CD4-positive, alpha-beta T cell treated with Interleukin-15 for 1 hour (primary cell): ENCODE measurements around the gene PUS1.

Experiments used
- DNase-seq: peaks from one replicate; pipeline ENCODE4 v3.0.0-alpha.2; 2020

The PUS1 gene

DNA sequence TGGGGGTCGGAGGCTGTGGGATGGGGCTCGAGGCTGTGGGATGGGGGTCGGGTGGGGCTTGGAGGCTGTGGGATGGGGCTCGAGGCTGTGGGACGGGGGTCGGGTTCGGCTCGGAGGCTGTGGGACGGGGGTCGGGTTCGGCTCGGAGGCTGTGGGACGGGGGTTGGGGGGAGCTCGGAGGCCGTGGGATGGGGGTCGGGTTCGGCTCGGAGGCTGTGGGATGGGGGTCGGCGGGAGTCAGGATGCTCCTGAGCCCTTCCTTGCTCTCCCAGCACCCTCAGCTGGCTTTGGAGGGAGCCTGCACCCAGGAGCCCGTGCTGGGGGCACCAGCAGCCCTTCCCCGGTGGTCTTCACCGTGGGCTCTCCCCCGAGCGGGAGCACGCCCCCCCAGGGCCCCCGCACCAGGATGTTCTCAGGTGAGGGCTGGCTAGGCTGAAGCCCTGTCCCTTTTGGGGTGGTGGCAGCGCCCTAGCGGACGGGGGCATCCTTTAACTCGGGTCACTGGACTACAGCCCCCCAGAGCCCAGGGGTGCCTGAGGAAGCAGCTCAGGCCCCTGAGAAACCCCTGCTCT is 11.9 kb upstream of the PUS1 start:
- DNase-seq: no peak

GRCh38 chr12:131917711-131918306 is 11.3 kb upstream of the PUS1 start:
- no peak for DNase-seq

DNA sequence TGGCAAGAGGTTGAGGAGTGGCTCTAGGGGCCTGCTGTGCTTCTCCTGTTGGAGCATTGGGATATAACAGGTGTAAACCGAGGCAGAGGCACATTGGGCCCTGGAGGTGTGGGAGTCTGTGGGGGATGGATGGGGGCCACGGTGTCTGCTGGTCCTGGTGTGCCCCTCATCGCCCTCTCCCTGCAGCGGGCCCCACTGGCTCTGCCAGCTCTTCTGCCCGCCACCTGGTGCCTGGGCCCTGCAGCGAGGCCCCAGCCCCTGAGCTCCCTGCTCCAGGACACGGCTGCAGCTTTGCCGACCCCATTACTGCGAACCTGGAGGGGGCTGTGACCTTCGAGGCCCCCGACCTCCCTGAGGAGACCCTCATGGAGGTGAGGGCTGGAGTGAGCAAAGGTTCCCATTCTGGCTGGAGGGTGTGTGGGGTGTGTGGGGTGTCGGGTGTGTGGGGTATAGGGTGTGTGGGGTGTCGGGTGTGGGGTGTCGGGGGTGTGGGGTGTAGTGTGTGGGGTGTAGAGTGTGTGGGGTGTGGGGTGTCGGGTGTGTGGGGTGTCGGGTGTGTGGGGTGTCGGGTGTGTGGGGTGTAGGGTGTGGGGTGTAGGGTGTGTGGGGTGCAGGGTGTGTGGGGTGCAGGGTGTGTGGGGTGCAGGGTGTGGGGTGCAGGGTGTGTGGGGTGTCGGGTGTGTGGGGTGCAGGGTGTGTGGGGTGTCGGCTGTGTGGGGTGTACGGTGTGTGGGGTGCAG is 10.6 kb upstream of the PUS1 start:
- no peak for DNase-seq

DNA sequence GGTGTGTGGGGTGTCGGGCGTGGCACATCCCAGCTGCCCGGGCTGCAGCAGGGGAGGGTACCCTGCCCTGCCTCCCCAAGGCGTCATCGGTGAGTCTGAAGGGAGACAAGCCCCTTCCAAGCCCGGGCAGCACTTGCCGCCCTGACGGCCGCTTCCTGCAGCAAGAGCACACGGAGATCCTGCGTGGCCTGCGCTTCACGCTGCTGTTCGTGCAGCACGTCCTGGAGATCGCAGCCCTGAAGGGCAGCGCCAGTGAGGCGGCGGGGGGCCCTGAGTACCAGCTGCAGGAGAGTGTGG is 10.1 kb upstream of the PUS1 start:
- DNase-seq: no peak

DNA sequence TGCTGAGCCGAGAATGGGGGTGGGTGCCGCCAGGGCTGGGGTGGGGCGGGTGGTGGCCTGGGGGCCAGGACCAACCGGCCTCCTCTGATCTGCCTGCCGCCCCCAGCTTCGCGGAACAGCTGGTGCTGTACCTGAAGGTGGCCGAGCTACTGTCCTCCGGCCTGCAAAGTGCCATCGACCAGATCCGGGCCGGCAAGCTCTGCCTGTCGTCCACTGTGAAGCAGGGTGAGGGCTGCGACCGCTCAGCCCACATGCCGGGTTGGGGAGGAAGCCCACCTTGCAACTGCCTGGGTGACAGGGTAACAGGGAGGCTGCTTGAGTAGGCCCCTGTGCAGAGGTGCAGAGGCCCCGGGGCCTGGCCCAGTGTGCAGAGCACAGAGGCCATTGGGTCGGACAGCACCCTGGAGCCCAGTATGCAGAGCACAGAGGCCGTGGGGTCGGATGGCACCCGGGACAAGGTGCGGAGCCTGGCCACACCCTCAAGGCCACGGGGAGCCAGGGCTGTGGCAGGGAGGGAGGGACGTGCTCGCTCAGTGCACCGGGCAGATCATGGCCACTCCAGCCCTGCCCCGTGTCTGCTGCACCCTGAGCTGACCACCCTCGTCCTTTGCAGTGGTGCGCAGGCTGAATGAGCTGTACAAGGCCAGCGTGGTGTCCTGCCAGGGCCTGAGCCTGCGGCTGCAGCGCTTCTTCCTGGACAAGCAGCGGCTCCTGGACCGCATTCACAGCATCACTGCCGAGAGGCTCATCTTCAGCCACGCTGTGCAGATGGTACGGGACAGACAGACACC is 9.5 kb upstream of the PUS1 start:
- no peak for DNase-seq

DNA sequence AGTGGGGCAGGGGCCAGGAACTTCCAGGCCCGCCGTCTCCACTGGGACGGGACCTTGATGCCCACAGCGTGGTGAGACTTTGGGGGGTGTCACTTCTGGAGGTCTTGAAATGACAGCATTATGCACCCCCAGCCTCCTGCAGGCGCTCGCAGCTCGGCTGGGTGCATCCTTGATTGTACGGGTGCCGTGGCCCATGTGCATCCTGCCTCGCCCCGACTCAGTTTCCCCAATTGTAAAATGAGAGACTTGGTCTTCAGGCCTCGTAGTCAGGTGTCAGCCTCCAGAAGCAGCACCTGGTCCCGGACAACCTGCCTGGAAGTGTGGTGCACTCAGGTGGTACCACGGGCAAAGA is 8.9 kb upstream of the PUS1 start:
- no peak for DNase-seq

- no peak for DNase-seq
Measured at GRCh38 chr12:131920902-131921840, 7.9 kb upstream of the PUS1 start.

- no peak for DNase-seq
Measured at GRCh38 chr12:131921866-131922769, 7.0 kb upstream of the PUS1 start.

- no peak for DNase-seq
Measured at GRCh38 chr12:131922772-131923171, 6.3 kb upstream of the PUS1 start.

- peak; percentile 70 for DNase-seq
Measured at GRCh38 chr12:131923260-131923659, 5.8 kb upstream of the PUS1 start.

DNA sequence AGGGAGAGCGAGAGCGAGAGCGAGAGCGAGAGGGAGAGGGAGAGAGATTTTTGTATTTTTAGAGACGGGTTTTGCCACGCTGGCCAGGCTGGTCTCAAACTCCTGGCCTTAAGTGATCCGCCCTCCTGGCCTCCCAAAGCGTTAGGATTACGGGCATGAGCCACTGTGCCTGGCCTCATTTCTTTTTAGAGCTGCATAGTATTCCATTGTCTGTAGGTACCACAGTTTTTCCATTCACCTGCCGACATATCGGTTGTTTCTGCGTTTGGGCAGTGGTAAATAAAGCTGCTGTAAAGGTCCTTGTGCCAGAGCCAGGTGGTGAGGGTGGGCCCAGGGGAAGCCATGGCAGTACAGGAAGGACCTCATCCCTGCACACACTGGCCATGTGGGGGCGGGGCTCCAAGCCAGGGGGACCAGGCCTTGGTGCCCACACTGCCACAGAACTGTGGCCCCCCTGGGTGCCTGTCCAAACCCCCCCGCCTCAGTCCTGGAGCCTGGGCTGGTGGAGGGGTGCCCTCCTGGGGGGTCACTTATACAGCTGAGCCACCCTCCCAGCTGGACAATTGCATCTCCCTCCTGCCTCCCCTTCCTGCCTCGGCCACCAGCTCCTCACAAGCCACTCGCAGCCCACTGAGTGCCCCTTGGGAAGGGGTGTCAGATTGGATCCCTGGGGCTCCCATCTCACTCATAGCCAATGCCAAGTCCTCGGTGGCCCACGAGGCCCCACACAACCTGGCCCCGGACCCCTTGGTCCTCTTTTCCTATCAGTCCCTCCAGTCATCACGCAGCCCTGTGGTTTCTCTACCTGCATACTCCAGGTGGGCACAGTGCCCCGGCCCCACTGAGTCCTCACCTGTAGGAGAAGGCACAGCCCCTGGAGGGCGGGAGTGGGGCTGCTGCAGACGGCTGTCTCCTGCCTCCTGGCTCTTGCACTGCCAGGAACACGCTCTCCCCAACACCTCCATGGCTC is 1.7 kb upstream of the PUS1 start:
- DNase-seq: no peak

DNA sequence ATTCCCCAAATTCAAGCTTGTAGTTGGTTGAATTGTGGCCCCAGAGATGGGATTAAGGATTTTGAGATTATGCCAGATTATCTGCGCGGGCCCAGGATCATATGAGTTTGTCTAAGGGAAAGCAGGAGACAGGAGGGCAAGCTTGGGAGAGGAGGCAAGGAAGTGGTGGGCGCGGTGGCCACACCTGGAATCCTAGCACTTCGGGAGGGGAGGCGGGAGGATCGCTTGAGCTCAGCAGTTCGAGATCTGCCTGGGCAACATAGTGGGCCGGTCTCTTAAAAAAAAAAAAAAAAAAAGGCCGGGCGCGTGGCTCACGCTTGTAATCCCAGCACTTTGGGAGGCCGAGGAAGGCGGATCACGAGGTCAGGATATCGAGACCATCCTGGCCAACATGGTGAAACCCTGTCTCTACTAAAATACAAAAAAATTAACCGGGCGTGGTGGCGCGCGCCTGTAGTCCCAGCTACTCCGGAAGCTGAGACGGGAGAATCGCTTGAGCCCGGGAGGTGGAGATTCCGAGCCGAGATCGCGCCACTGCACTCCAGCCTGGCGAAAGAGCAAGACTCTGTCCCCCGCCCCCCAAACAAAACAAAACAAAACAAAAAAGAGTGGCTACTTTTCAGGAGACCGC is 881 bp upstream of the PUS1 start:
- DNase-seq: no peak

DNA sequence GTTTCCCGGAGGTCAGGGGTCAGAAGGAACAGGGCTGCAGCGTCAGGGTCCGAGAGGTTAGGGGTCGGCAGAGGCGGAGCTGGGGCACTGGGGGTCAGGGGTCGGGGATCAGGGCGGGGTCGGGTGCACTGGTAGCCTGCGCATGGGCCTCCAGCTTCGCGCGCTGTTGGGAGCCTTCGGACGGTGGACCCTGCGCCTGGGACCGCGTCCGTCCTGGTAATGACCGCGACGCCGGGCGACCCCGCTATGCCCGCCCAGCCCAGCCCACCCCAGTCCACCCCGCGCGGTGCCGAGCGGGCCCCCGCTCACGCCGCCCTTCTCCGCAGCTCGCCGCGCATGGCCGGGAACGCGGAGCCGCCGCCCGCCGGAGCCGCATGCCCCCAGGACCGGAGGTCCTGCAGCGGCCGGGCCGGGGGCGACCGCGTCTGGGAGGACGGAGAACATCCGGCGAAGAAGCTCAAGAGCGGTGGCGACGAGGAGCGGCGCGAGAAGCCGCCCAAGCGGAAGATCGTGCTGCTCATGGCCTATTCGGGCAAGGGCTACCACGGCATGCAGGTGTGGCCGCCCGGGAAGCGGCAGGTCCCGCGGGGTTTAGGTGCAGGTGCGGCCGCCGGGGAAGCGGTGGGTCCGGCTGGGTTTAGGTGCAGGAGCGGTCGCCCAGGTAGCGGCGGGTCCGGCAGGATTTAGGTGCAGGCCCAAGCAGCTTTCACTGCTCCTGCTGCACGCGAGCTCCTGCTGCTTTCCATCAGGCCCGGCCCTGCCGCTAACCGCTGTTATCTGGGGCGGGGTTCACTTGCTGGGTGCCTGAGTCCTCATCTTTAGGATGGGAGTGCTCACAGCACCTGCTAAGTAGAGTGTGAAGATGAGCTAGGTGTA is 743 bp downstream of the PUS1 start:
- DNase-seq: no peak

GRCh38 chr12:131930510-131930909 is 1.4 kb downstream of the PUS1 start:
- DNase-seq: no peak

DNA sequence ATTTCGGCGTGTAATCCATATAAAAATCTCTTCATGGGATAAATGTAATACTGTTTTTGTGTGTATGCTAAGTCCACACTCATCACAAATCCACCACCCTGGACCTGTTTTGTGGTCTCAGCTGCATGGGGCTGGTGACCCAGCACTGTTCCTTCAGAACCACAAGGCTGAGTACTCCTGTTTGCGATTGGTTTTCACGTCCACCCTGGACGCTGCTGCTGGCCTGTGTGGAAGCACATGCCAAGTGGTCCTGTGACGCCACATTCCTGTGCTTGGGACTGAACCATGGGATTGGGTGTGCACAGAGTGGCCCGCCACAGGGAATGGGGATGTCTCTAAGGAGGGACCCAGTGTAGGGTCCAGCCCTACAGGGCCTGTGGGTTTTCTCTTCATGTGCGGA is 4.3 kb downstream of the PUS1 start:
- no peak for DNase-seq

- no peak for DNase-seq
Measured at GRCh38 chr12:131934535-131934934, 5.5 kb downstream of the PUS1 start.

- no peak for DNase-seq
Measured at GRCh38 chr12:131938082-131938481, 9.0 kb downstream of the PUS1 start.

DNA sequence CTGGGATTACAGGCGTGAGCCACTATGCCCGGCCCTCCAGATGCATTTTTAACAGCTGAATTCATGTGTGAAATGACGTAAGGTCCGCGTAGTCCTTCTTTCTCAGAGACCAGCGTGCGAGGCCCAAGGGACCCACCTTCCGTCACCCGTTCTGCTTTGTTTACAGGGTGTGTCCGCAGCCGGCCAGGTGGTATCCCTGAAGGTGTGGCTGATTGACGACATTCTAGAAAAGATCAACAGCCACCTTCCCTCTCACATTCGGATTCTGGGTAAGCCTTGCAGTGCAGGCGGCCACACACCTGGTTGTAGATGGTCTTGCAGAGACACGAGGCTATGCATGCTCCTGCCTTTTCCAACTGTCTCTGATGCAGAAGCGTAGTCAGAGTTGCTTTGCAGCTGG is 9.9 kb downstream of the PUS1 start:
- no peak for DNase-seq

DNA sequence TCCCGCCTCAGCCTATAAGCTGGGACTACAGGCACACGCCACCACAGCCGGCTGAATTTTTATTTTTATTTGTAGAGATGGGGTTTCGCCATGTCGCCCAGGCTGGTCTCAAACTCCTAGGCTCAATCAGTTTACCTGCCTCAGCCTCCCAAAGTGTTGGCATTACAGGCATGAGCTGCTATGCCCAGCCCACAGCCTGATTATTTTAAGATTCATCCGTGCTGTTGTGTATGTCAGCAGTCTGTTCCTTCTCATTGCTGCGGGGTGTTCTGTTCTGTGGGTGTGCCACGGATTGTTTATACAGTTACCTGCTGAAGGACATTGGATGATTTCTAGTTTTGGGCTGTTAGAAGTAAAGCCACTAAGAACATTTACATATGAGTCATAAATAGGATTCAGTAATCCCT is 11.1 kb downstream of the PUS1 start:
- no peak for DNase-seq
